H1 (cell line): Measurements from ENCODE around the gene RBL1. TPM values are rescaled to one million over a fixed set of nuclear protein-coding genes. Genes with fewer than 3 reads are reported as not detected.

ENCODE experiments used
- CREB1 ChIP-seq: IDR thresholded peaks from 2 replicates; pipeline ENCODE4 v1.6.1; 2012; ENCODE audit warnings: inconsistent platforms
- FOSL1 ChIP-seq: IDR thresholded peaks from 2 replicates; pipeline ENCODE4 v1.6.1; 2011; ENCODE audit warnings: mild to moderate bottlenecking, low read depth, low read length, moderate library complexity; ENCODE audit not compliant: insufficient read depth
- SIX5 ChIP-seq: IDR thresholded peaks from 2 replicates; pipeline ENCODE4 v1.6.1; 2011; ENCODE audit warnings: mild to moderate bottlenecking, low read depth, low read length
- TBP ChIP-seq: IDR thresholded peaks from 2 replicates; pipeline ENCODE4 v1.6.1; 2011; ENCODE audit warnings: low read depth, low read length, improper control_type of control experiment
- polyA plus RNA-seq, 7 experiments: library from polyadenylated mRNA; depleted of rRNA in 3 of 7; stranded (reverse) in 5 of 7; unstranded in 2 of 7; fragments of >200 nt in 5 of 7; fragments of 200-250 nt in 2 of 7; gene quantifications; 1 replicate in 5 of 7; 2 replicates in 1 of 7; 4 replicates in 1 of 7; pipeline versions ENCODE4 v1.2.1 to v1.2.3, GENCODE V29; 2011 to 2013; ENCODE audit warnings: missing spikeins in 2 of 7, mixed read lengths in 2 of 7
- total RNA-seq: library from RNA; stranded (reverse); fragmentation: NEBNext Ultra II Directional; extraction: Animal tissue kit (Norgen Biotek cat#: 25700); gene quantifications from 2 replicates; pipeline ENCODE4 v1.2.1, GENCODE V29; 2021

RBL1 gene
- total and polyA plus RNA-seq, 2 of the 8 experiments (the other 6 are each of a cell fraction or from before 2014, with no cell fraction given): 3.2 to 12.3 TPM

GRCh38 chr20:37075932-37076685 lies 19.7 kb downstream of the RBL1 start (continued):
- TF ChIP-seq FOSL1 (no peak), CREB1 (no peak), SIX5 (no peak), TBP (no peak)
